Effector memory CD8-positive, alpha-beta T cell (primary cell): ENCODE data around the gene GMPPA.

Experiments used
- ATAC-seq: fragments of 150-1000 bp; cut with Tn5 transposase; replicated peaks from 2 replicates; pipeline ENCODE4 v1.10.0; 2021; ENCODE audit warnings: mild to moderate bottlenecking, moderate library complexity
- DNase-seq, 3 experiments: peaks; one replicate each; pipeline ENCODE4 v3.0.0; 2021
- H3K27ac Mint-ChIP-seq, 2 donors: one replicate each; pipeline ENCODE4 v1.8.0; 2022; ENCODE audit warnings: mild to moderate bottlenecking in 2 of 2, mixed read lengths in 2 of 2, moderate library complexity in 2 of 2
- H3K27me3 Mint-ChIP-seq, 2 donors: one replicate each; pipeline ENCODE4 v1.8.0; 2022; ENCODE audit warnings: mixed read lengths in 2 of 2
- H3K36me3 Mint-ChIP-seq: one replicate; pipeline ENCODE4 v1.8.0; 2022; ENCODE audit warnings: mild to moderate bottlenecking, moderate library complexity, mixed read lengths; ENCODE audit not compliant: insufficient read depth
- H3K4me1 Mint-ChIP-seq, 2 donors: one replicate each; pipeline ENCODE4 v1.8.0; 2022; ENCODE audit warnings: low read depth in 2 of 2, mixed read lengths in 2 of 2
- H3K4me3 Mint-ChIP-seq, 2 donors: one replicate each; pipeline ENCODE4 v1.8.0; 2022; ENCODE audit warnings: mild to moderate bottlenecking in 2 of 2, mixed read lengths in 2 of 2, moderate library complexity in 2 of 2
- H3K9me3 Mint-ChIP-seq, 2 donors: one replicate each; pipeline ENCODE4 v1.8.0; 2022; ENCODE audit warnings: mixed read lengths in 2 of 2

GMPPA gene

DNA sequence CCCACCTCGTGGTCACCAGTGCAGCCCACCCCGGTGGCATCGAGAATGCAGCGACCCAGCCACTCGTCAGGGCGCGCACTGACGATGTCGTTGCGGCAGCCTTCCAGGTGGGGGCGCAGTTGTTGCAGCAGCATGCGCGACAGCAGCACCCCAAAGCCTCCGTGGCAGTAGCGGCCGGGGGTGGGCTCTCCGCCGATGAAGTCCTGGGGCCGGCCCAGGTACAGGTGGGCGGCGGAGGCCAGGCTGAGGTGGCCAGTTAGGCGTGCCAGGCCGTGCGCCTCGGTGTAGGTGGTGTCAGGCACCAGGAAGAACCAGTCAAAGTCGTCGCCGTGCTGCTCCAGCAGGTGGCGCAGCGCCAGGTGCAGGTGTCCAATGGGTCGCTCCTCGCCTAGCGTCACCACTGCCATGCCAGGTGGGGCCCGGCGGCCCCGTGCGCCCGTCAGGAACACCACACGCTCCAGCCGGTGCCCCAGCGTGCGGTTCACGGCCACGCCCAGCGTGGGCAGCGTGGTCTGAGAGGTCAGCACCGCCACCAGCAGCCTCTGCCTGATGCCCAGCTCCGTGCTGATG, 43.0 kb downstream of the GMPPA start:
- H3K36me3 Mint-ChIP-seq: peaks cover 7% of the 10 kb centered on the region
- H3K27ac Mint-ChIP-seq: peak overlapping the region in 1 of 2 donors; percentile 80
- H3K4me1 Mint-ChIP-seq: peaks cover 13 to 22% of the 10 kb centered on the region in 2 donors

DNA sequence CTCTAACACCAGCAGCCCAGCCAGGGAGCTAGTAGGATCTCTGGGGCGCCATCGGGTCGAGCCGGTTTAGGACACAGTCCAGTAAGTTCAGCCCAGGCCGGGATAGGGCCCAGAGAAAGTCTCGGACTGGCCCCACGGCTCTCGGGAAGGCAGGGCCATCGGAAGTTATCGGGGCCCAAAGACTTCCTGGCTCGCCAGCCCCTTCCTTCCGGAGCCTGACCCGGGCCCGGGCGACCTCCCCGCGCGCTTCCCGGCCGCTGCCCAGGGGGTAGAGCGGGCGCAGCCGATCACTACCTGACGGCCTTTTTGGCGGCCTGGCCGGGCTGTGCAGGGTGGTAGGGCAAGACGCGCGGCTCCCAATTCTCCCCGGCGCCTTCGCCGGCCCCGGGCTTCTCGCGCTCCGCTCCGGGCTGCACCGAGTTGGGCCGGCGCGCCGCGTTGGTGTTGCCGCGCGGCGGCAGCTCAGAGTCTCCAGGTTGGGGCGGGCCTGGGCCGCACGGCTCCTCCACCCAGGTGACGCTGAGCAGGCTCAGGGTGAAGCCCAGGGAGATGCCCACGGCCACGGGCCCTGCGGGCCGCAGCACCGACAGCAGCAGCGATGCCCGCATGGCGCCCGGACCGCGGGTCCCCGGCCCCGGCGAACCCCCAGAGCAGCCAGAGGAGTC, 44.4 kb downstream of the GMPPA start:
- H3K27me3 Mint-ChIP-seq: peaks cover 0 to 10% of the 10 kb centered on the region in 2 donors
- H3K4me1 Mint-ChIP-seq: peaks cover 13 to 22% of the 10 kb centered on the region in 2 donors
- no peaks in the 10 kb centered on the region for H3K9me3 Mint-ChIP-seq
- ATAC-seq (peak; percentile 47), DNase-seq (peak in 1 of 3 experiments; percentile 46)
- peak overlapping the region; percentile 71 to 80 for H3K27ac Mint-ChIP-seq
- peaks cover 7% of the 10 kb centered on the region for H3K36me3 Mint-ChIP-seq
- H3K4me3 Mint-ChIP-seq: peak overlapping the region; percentile 82 to 83

More for the DNA sequence above, 43.0 kb downstream of the GMPPA start:
- H3K27me3 Mint-ChIP-seq: no peaks in the 10 kb centered on the region
- no peaks in the 10 kb centered on the region for H3K9me3 Mint-ChIP-seq
- ATAC-seq (peak; percentile 50), DNase-seq (peak; percentile 82 to 88 (median 84))
- peak overlapping the region; percentile 82 to 83 for H3K4me3 Mint-ChIP-seq

DNA sequence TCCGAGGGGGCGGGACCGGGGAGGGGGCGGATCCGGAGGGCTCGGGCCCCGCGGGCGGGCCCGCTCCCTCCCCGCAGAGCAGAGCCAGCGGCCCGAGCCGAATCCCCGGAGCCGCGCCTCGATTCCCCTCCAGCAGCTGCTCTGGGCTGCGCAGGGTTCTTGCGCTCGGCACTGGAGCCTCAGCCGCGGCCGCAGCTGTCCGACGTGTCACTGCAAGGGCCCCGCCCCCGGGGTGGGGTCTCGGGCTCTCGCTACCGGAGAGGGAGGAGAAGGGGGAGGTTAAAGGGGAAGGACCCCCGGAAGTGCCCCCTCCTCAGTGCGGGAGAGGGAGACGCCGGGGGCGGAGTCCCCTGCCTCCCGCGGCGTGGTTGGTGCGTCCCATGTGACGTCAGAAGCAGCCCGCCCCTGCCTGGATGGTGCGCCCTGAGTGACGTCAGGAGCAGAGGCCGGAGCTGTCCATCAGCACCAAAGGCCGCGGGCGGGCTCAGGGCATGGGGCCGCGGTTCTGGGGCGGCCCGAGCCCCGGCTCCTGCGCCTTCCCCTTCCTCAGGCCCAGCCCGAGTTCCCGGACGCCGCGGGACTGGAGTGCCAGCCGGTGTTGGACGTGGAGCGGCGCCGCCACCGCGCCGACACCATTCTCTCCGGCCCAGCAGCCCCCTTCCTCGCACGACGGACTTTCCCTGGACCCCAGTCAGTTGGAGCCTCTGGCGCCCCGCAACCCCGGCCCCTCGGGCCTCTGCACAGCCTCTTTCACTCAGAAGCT, 45.1 kb downstream of the GMPPA start, which contains the start of the genes CHPF and TMEM198:
CHPF (minus strand) TSS at position 214 of the 763 bp plus-strand sequence. CDS start 271 bp downstream, outside the sequence.
TMEM198 (plus strand) TSS at position 433 of the 763 bp plus-strand sequence. CDS start 700 bp downstream, outside the sequence.
- Mint-ChIP-seq H3K27ac (peak within 1 kb of the TSS; percentile 71 to 80), H3K27me3 (peaks cover 6 to 18% of the 10 kb centered on the region in 2 donors), H3K36me3 (peaks cover 7% of the 10 kb centered on the region), H3K4me1 (peaks cover 13 to 22% of the 10 kb centered on the region in 2 donors), H3K4me3 (peak within 1 kb of the TSS; percentile 82 to 83), H3K9me3 (no peaks in the 10 kb centered on the region)
- peak; percentile 72 for ATAC-seq
- DNase-seq: peak; percentile 86 to 87 (median 87)

DNA sequence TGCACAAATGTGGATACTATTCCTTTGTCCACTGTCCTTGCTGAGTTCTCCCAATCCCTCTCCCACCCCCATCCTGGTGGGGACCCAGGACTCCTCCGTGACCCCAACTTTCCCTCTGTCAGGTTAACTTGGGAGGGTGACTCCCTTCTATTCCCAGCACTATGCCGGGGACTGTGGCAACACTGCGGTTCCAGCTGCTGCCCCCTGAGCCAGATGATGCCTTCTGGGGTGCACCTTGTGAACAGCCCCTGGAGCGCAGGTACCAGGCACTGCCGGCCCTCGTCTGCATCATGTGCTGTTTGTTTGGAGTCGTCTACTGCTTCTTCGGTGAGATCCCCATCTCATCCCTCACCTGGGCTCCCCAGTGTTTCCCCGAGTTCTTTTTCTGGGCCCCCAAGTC, 45.9 kb downstream of the GMPPA start:
- Mint-ChIP-seq H3K4me3 (peak overlapping the region; percentile 82 to 83), H3K27me3 (peaks cover 7 to 25% of the 10 kb centered on the region in 2 donors), H3K36me3 (peaks cover 3% of the 10 kb centered on the region), H3K27ac (peak overlapping the region in 1 of 2 donors; percentile 71), H3K9me3 (no peaks in the 10 kb centered on the region), H3K4me1 (peaks cover 13 to 22% of the 10 kb centered on the region in 2 donors)
- ATAC-seq: no peak
- no peak for DNase-seq

DNA sequence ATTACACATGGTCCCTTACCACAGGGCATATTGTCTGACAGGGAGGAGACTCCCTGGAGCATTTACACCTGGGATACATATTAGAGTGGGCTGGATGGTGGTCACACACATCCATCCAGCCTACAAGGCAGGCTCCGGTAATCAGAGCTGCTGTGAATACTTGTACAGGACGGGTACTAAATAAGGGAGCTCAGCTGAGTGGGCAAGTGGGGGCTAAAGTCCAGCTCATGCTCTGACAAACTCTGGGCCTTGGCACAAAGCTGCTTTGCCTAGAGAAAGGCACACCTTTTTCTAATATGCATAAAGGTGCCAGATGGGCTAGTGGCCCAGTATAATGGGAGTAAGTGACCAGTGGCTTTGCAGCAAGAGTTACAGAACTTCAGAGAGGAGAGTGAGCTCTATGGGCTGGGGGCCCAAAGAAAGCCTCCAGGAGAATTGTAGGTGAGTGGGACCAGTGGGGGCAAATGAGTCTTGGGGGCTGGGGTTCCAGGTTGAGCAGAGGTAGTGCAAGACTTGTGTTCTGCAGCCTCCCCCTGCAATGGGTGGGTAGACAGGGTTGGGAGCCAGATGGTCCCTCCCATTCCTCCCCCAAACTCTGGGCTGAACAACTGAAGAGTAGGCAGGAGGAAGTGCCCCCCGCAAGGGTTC, 46.7 kb downstream of the GMPPA start:
- DNase-seq (no peak), ATAC-seq (no peak)
- Mint-ChIP-seq H3K27me3 (peaks cover 7 to 33% of the 10 kb centered on the region in 2 donors), H3K4me3 (no peak overlapping the region), H3K9me3 (no peaks in the 10 kb centered on the region), H3K4me1 (peaks cover 13 to 22% of the 10 kb centered on the region in 2 donors), H3K36me3 (peaks cover 3% of the 10 kb centered on the region), H3K27ac (no peak overlapping the region)

DNA sequence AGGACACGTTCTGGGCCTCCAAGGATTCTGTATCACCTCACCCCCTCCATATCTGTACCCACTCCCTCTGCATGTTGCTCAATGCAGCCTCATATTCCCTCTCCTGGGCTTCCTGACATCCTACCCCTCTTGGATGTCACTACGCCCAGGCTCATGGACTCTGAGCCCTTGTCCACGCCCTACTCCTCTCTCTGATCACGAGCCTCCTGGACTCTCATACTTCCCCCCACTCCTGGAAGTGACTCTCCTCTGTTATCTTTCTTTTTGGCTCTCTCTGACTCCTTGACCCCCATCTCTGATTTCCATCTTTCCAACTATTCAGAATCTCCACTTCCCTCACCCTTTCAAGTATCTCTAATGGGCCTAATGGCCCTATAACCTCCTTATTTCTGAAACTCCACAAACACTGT, 47.3 kb downstream of the GMPPA start:
- DNase-seq (no peak), ATAC-seq (no peak)
- Mint-ChIP-seq H3K9me3 (no peaks in the 10 kb centered on the region), H3K27me3 (peaks cover 13 to 38% of the 10 kb centered on the region in 2 donors), H3K4me1 (peaks cover 14 to 22% of the 10 kb centered on the region in 2 donors), H3K36me3 (peaks cover 3% of the 10 kb centered on the region), H3K27ac (no peak overlapping the region), H3K4me3 (no peak overlapping the region)

DNA sequence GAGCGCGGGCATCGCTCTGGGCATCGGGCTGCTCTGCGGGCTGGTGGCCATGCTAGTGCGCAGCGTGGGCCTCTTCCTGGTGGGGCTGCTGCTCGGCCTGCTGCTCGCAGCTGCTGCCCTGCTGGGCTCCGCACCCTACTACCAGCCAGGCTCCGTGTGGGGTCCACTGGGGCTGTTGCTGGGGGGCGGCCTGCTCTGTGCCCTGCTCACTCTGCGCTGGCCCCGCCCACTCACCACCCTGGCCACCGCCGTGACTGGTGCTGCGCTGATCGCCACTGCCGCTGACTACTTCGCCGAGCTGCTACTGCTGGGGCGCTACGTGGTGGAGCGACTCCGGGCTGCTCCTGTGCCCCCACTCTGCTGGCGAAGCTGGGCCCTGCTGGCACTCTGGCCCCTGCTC, 48.9 kb downstream of the GMPPA start:
- Mint-ChIP-seq H3K27ac (no peak overlapping the region), H3K4me3 (no peak overlapping the region), H3K36me3 (no peaks in the 10 kb centered on the region), H3K4me1 (peaks cover 18 to 21% of the 10 kb centered on the region in 2 donors), H3K9me3 (no peaks in the 10 kb centered on the region), H3K27me3 (peaks cover 20 to 53% of the 10 kb centered on the region in 2 donors)
- DNase-seq (no peak), ATAC-seq (no peak)

DNA sequence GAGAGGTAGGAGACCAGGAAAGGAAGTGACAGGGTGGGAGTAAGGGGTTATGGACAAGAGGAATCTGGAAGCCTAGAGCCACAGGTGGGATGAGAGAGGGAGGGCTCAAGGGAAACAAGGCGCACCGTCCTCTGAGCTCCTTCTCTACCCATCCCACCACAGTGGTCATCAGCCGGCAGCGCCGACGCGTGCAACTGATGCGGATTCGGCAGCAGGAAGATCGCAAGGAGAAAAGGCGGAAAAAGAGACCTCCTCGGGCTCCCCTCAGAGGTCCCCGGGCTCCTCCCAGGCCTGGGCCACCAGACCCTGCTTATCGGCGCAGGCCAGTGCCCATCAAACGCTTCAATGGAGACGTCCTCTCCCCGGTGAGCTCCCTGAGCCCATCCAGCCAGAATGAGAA, 50.3 kb downstream of the GMPPA start:
- peaks cover 28 to 63% of the 10 kb centered on the region in 2 donors for H3K27me3 Mint-ChIP-seq
- H3K9me3 Mint-ChIP-seq: no peaks in the 10 kb centered on the region

DNA sequence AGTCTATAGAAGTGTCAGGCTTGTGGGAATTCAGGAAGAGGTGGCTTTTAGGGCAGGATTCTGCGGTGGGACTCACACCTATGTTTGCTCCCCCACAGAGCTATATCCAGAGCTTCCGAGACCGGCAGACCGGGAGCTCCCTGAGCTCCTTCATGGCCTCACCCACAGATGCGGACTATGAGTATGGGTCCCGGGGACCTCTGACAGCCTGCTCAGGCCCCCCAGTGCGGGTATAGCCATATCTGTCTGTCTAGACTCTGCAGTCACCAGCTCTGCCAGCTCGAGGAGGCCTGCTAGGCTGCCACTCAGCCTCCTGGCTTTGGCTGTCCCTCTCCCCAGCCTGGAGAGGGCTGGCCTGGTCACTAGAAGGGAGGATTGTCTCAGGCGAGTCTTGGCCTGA, 50.9 kb downstream of the GMPPA start:
- no peaks in the 10 kb centered on the region for H3K9me3 Mint-ChIP-seq
- no peak overlapping the region for H3K27ac Mint-ChIP-seq
- H3K27me3 Mint-ChIP-seq: peaks cover 34 to 70% of the 10 kb centered on the region in 2 donors
- DNase-seq (no peak), ATAC-seq (no peak)
- peaks cover 11% of the 10 kb centered on the region in 2 donors for H3K4me1 Mint-ChIP-seq
- H3K36me3 Mint-ChIP-seq: peaks cover 4% of the 10 kb centered on the region
- no peak overlapping the region for H3K4me3 Mint-ChIP-seq

More for the DNA sequence above, 50.3 kb downstream of the GMPPA start:
- ATAC-seq: no peak
- no peak for DNase-seq
- no peak overlapping the region for H3K4me3 Mint-ChIP-seq
- H3K4me1 Mint-ChIP-seq: peaks cover 15 to 17% of the 10 kb centered on the region in 2 donors
- no peak overlapping the region for H3K27ac Mint-ChIP-seq
- H3K36me3 Mint-ChIP-seq: peaks cover under 1% of the 10 kb centered on the region

DNA sequence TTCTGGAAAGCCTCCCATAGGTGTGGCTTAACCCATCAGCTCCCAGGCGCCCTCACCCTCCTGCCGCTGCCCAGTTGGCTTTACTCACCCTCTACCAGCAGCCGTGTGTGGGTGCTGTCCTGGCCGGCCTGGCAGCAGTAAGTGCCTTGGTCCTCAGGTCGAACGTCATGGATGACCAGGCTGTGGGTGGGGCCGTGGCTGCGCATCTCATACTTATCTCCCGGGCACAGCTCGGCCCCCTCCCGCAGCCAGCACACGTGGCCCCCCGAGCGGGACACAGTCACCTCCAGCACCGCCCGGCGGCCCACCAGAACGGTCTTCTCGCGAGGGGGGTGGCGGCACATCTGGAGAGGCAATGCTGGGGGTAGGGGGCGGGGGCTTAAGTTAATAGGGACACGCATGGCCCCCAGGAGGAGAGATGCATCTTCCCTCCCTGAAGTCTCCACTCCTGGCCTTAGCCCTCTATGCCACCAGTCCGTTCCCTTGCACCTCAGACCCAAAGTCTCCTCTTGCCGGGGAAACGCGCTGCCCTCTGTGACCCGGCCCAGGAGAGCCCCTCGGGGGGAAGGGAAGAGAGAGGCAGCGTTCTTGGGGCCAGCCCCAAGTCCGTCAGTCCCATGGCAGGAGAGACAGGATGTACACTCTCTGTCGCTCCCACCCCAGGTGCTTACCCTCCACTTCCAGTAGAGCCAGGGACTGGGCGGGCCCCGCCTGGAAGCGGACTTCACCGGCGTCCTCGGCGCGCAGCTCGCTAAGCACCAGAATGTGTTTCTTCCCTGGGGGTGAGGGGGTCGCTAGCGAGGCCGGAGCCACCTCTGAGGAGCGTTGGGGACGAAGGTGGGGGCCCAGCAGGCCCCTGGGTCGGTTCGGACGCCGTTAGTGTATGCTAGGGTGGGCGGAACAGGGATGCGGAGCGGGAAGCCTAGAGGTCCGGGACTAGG, 53.0 kb downstream of the GMPPA start:
- peak; percentile 11 for ATAC-seq
- Mint-ChIP-seq H3K9me3 (no peaks in the 10 kb centered on the region), H3K27ac (no peak overlapping the region), H3K27me3 (peaks cover 50 to 91% of the 10 kb centered on the region in 2 donors), H3K36me3 (peaks cover 4% of the 10 kb centered on the region), H3K4me1 (peaks cover 8% of the 10 kb centered on the region in 2 donors), H3K4me3 (peak overlapping the region; percentile 84 to 90)
- DNase-seq: peak in 1 of 3 experiments; percentile 14

DNA sequence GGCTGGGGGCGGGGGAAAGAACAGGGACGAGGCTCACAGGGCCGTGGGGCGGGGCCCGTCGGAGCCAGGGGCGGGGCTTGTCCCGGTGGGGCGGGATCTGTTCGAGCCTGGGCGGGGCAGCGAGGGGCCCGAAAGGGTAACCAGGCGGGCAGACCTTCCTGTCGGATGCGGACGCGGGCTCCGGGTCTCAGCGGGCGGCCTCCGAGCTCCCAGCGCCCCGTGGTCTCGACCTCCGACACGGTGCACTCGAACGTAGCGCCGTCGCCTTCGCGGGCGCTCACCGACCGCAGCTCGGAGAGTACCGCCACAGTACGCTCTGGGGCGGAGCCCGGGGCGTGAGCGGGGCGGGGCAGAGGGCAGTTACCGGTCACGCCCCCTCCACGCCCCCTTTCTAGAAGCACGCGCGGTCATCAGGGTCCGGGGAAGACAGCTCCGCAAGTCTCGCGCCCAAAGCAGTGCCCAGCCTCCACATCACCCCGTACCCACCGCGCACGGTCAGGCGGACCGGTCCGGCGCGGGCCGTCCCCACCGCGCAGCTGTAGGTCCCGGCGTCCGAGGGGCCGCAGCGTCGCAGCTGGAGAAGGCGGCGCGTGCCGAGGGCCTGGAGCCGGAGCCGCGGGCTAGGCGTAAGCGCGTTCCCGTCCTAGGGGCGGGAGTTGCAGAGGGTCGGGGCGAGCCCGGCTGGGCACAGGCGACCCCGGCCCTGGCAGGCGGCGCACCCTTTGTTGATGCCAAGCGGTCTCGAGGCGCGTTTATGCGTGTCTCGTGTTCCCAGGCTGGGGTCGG, 53.9 kb downstream of the GMPPA start:
- DNase-seq: peak; percentile 71 to 79 (median 72)
- H3K4me1 Mint-ChIP-seq: peaks cover 8% of the 10 kb centered on the region in 2 donors
- H3K27ac Mint-ChIP-seq: no peak overlapping the region
- H3K9me3 Mint-ChIP-seq: no peaks in the 10 kb centered on the region
- peaks cover 4% of the 10 kb centered on the region for H3K36me3 Mint-ChIP-seq
- peaks cover 52 to 88% of the 10 kb centered on the region in 2 donors for H3K27me3 Mint-ChIP-seq
- H3K4me3 Mint-ChIP-seq: peak overlapping the region; percentile 84 to 90
- ATAC-seq: peak; percentile 96

DNA sequence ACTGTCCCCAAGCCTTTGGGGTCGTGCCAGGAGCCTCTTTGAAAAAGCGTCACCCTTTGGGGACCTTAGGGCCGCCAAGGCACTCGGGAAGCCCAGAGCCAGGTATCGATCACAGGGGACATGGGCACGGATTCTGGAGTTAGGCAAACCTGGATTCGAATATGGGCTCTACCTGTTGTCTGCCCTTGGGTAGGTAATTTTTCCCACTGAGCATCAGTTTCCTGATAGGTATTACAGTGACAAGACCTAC, 54.4 kb downstream of the GMPPA start:
- ATAC-seq (no peak), DNase-seq (no peak)
- H3K36me3 Mint-ChIP-seq: peaks cover 4% of the 10 kb centered on the region
- H3K4me3 Mint-ChIP-seq: peak overlapping the region in 1 of 2 donors; percentile 29
- H3K27me3 Mint-ChIP-seq: peaks cover 52 to 87% of the 10 kb centered on the region in 2 donors
- no peaks in the 10 kb centered on the region for H3K9me3 Mint-ChIP-seq
- H3K27ac Mint-ChIP-seq: no peak overlapping the region
- peaks cover 8% of the 10 kb centered on the region in 2 donors for H3K4me1 Mint-ChIP-seq
